Islet precursor cell (in vitro differentiated cells): ENCODE data around the gene PRKCE.

ENCODE experiments used
- DNase-seq: peaks from one replicate; pipeline ENCODE4 v3.0.0-alpha.2; 2018

PRKCE gene

GRCh38 chr2:45980161-45980865 lies 328.8 kb downstream of the PRKCE start:
- DNase-seq, result peak; percentile 49

- DNase-seq, result peak; percentile 38
Observed at GRCh38 chr2:45981384-45981930, 330.0 kb downstream of the PRKCE start.

- peak; percentile 37 for DNase-seq
Observed at GRCh38 chr2:45982096-45982495, 330.6 kb downstream of the PRKCE start.

- DNase-seq, result peak; percentile 14
Observed at GRCh38 chr2:45983213-45983612, 331.7 kb downstream of the PRKCE start.

- DNase-seq, result peak; percentile 17
Observed at GRCh38 chr2:45984366-45984765, 332.9 kb downstream of the PRKCE start.

GRCh38 chr2:45984896-45985473 lies 333.5 kb downstream of the PRKCE start:
- DNase-seq, result peak; percentile 26

GRCh38 chr2:45986509-45986908 lies 335.0 kb downstream of the PRKCE start:
- DNase-seq, result peak; percentile 35

GRCh38 chr2:45987856-45988255 lies 336.4 kb downstream of the PRKCE start:
- DNase-seq, result peak; percentile 46

- peak; percentile 51 for DNase-seq
Observed at GRCh38 chr2:45988879-45989278, 337.4 kb downstream of the PRKCE start.

- DNase-seq, result peak; percentile 35
Observed at GRCh38 chr2:45990131-45990530, 338.7 kb downstream of the PRKCE start.

- DNase-seq, result peak; percentile 77
Observed at GRCh38 chr2:45992021-45992740, 340.7 kb downstream of the PRKCE start.

- DNase-seq, result no peak
Observed at GRCh38 chr2:45992741-45993475, 341.4 kb downstream of the PRKCE start.

GRCh38 chr2:45993476-45993991 lies 342.1 kb downstream of the PRKCE start:
- DNase-seq, result peak; percentile 81

GRCh38 chr2:45994060-45994459 lies 342.6 kb downstream of the PRKCE start:
- no peak for DNase-seq

- DNase-seq, result peak; percentile 30
Observed at GRCh38 chr2:46000660-46001059, 349.2 kb downstream of the PRKCE start.

- DNase-seq, result peak; percentile 46
Observed at GRCh38 chr2:46001290-46001689, 349.8 kb downstream of the PRKCE start.

GRCh38 chr2:46001741-46002506 lies 350.4 kb downstream of the PRKCE start:
- DNase-seq, result no peak

- peak; percentile 15 for DNase-seq
Observed at GRCh38 chr2:46002507-46002883, 351.0 kb downstream of the PRKCE start.

- DNase-seq, result no peak
Observed at GRCh38 chr2:46002947-46003346, 351.5 kb downstream of the PRKCE start.

- DNase-seq, result no peak
Observed at GRCh38 chr2:46003903-46004473, 352.5 kb downstream of the PRKCE start.

- no peak for DNase-seq
Observed at GRCh38 chr2:46006473-46007025, 355.1 kb downstream of the PRKCE start.
